Measurements from ENCODE around the gene CST3.
"Not testable (repeated sequence)": the region's sequence is repeated elsewhere in the genome, so short reads cannot be mapped to it uniquely, and the experiment has no call there.

Gene CST3

GRCh38 chr20:23640671-23641667 lies 3.2 kb upstream of the CST3 start:
- DNase-seq = no peak

GRCh38 chr20:23640018-23640601 lies 2.4 kb upstream of the CST3 start:
- no peak for DNase-seq

- DNase-seq = no peak
Measured at GRCh38 chr20:23639490-23639958, 1.8 kb upstream of the CST3 start.

- DNase-seq = no peak
Measured at GRCh38 chr20:23638309-23638708, 554 bp upstream of the CST3 start.

- DNase-seq = no peak
Measured at GRCh38 chr20:23636908-23637281, 860 bp downstream of the CST3 start.

GRCh38 chr20:23636182-23636907 lies 1.4 kb downstream of the CST3 start:
- no peak for DNase-seq

GRCh38 chr20:23635768-23636090 lies 2.0 kb downstream of the CST3 start:
- DNase-seq = not testable (repeated sequence)

- no peak for DNase-seq
Measured at GRCh38 chr20:23634985-23635767, 2.6 kb downstream of the CST3 start.

GRCh38 chr20:23634044-23634801 lies 3.5 kb downstream of the CST3 start:
- no peak for DNase-seq

- no peak for DNase-seq
Measured at GRCh38 chr20:23632711-23633573, 4.8 kb downstream of the CST3 start.

GRCh38 chr20:23631981-23632710 lies 5.6 kb downstream of the CST3 start:
- DNase-seq = no peak

- no peak for DNase-seq
Measured at GRCh38 chr20:23631226-23631822, 6.4 kb downstream of the CST3 start.

- no peak for DNase-seq
Measured at GRCh38 chr20:23630392-23630849, 7.3 kb downstream of the CST3 start.

GRCh38 chr20:23629542-23630391 lies 8.0 kb downstream of the CST3 start:
- DNase-seq = no peak

GRCh38 chr20:23629017-23629541 lies 8.7 kb downstream of the CST3 start:
- peak; percentile 71 for DNase-seq

- no peak for DNase-seq
Measured at GRCh38 chr20:23628402-23629016, 9.2 kb downstream of the CST3 start.

- no peak for DNase-seq
Measured at GRCh38 chr20:23627501-23627900, 10.3 kb downstream of the CST3 start.

- no peak for DNase-seq
Measured at GRCh38 chr20:23626040-23626620, 11.6 kb downstream of the CST3 start.

All from kidney glomerular epithelial cell (primary cell).